ENCODE results near the gene PRPF6.
A peak's percentile ranks its signal among the peaks of the same experiment; 100 is the strongest.

Gene PRPF6

DNA sequence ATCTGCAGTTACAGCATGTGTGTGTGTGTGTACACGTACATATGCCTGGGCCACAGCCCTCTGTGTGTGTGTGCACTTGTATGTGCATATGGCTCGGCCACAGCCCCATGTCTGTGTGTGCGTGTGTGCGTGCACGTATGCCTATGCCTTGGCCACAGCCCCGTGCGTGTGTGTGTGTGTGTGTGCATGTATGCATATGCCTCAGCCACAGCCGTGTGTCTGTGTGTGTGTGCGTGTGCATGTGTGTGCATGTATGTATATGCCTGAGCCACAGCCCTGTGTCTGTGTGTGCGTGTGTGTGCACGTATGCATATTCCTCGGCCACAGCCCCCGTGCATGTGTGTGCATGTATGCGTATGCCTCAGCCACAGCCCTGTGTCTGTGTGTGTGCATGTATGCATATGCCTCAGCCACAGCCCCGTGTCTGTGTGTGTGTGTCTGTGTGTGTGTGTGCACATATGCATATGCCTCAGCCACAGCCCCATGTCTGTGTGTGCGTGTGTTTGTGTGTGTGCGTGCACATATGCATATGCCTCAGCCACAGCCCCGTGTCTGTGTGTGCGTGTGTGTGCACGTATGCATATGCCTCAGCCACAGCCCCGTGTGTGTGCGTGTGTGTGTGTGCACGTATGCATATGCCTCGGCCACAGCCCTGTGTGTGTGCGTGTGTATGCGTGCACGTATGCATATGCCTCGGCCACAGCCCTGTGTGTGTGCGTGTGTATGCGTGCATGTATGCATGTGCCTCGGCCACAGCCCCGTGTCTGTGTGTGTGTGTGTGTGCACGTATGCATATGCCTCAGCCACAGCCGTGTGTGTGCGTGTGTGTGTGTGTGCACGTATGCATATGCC is 40.4 kb downstream of the PRPF6 start:
- DNase-seq: no peak

DNA sequence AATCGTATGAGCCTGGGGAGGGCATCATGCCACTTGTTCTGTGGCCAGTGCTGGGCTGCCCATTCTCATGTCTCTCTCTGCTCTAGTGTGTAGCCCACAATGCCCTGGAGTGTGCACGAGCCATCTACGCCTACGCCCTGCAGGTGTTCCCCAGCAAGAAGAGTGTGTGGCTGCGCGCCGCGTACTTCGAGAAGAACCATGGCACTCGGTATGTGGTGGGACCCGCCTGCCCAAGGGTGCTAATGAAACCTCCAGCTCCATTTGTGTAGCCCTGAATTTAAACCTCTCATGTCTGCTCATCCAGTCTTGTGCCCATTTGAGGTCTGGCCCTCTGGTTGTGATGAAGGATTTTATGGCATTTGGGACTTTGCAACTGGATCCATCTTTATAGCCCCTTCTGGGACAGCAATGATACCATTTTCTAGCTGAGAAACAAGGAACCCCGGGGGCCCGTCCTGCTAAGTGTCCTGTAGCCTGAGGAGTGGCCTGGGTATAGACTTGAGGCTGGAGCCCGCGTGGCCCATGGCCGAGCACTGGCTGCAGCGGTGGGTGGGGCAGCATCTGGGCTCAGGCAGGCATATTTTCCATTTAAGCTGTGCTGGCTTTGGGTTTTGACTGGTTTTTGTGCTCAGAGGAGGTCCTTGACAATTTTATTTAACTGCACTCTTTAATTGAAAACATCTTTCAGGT is 41.9 kb downstream of the PRPF6 start:
- no peak for DNase-seq

DNA sequence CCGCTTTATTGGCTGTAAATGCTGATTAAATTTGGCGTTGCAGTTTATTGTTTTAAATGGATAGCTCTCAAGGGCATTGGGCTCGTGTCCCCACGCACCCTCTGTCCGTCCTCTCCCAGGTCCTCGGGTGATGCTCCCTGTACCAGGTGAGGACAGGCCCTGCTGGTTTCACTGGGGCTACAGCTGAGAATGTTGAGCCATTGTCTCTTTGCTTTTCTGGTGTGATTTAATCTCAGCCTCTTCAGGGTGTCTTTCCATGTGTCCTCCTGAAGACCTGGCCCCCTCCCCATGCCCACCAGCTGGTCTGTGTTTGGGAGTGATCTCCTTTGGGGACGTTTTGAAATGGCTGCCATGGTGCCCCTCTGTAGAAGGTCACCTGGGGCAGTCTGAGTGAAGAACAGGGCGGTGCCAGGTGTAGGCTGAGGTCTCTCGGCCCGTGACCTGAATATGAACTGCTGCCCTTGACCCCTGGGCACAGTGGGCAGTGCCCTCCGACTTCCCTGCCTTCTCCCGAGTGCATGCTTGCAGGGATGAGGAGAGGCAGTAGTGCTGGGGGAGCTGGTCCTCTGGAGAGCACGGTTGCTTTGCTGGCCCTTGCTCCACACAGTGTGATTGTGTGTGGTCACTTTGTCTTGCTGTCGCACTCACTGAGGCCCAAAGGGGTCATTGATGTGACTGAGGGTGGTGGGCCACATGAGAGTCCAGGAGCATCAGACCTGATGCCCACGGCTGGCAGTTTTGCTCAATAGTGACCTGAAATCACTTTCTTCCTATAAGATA is 42.6 kb downstream of the PRPF6 start:
- DNase-seq: no peak

DNA sequence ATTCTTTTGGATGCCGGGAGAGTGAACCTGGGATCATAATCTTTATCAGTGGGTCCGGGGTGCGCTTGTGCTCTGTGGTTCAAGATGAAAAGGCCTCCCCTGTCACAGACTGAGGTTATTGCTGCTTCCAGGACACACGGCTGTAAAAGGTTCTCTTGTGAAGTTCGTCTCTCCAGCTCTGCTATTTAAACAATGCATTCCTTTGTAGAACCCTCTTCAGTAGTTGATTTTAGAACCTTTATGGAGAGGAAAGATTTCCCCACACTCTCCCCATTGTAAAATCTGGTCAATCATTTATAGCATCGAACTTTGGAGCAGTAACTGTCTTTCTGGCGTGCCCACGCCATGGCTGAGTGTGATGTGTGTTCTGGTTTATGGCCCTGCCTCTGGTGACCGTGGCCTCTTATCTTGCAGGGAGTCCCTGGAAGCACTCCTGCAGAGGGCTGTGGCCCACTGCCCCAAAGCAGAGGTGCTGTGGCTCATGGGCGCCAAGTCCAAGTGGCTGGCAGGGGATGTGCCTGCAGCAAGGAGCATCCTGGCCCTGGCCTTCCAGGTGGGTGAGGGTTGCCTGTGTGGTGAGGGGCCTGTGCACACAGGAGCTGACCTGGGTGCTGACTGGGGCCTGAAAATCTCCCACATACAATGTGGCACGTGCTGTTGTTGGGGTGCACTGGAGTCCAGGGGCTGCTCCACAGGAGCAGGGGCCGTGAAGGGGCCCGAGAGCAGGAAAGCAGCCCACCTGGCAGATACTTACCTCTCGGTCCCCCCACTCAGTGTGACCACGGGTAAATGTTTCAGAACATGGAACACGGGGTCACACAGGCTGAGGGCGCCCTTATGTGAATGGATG is 43.4 kb downstream of the PRPF6 start:
- no peak for DNase-seq

DNA sequence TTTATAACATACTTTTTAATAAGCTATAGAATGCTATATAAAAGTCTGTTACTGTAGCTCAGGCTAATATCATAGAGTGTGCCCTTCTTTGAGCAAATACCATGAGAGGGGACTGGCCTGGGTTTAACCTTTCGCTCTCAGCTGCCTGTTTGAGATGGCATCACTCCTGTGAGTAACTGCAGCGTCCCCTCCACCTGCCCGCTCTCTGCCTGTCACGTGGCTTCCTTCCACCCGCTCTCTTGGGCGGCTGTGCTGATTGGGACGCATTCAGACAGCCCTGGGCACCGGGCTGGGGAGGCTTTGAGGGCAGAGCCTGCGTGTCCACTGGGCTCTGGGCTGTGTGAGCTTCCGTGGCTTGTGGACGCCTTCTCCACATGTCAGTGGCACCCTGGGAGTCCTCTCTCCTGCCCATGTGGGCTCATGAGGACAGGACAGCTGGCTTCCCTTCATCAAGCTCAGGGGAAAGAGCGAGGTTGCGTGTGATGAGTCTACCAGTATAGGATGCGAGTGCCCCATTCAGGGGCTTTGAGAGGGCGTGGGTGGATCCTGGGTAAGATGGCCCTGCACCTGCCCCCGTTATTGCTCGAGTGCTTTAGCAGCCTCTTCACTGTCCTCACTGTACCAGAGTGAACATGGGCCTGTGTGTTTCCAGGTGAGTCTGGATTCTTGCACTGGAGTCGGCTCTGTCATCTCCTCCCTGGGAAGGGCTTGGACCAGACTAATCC is 44.3 kb downstream of the PRPF6 start:
- no peak for DNase-seq

DNA sequence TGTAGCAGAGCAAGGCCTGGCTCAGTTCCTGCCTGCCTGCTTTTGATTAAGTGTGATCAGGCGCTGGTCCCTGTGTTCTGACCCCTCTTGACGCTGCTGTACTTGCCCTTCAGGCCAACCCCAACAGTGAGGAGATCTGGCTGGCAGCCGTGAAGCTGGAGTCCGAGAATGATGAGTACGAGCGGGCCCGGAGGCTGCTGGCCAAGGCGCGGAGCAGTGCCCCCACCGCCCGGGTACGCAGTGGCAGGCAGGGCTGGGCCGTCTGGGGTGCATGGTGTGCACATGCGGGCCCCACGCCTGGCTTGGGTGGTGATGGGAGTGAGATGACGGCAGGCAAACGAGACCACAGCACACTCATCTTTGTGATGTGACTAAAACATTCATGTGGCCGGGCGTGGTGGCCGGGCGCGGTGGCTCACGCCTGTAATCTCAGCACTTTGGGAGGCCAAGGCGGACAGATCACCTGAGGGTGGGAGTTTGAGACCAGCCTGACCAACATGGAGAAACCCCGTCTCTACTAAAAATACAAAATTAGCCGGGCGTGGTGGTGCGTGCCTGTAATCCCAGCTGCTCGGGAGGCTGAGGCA is 45.0 kb downstream of the PRPF6 start:
- DNase-seq: no peak

DNA sequence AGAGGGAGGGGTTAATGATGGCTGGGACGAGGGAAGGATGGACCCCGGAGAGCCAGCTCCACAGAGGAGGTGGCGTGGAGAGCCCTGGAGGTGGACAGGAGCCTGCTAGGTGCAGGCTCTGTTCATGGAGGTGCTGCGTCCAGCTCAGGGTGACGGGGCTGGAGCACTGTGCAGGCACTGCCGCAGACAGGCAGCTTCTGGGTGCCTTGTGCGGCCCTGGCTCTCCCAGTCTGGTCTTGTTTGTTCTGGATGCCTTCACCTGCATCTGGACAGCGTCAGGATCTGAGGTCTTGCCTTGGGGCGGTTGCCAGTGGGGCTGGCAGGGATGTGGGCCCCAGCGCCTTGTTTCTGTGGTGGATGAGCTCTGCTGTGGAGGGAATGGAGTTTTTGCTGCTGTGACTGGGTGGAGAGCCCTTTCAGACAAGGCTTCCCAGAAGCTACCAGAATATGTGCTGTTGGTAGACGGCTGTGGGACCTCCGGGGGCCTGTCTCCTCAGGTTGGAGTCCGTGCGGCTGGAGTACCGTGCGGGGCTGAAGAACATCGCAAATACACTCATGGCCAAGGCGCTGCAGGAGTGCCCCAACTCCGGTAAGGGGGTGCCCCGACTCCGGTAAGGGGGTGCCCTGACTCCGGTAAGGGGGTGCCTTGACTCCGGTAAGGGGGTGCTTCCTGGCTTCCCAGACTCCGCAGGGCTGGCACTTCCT is 47.2 kb downstream of the PRPF6 start:
- DNase-seq: no peak

DNA sequence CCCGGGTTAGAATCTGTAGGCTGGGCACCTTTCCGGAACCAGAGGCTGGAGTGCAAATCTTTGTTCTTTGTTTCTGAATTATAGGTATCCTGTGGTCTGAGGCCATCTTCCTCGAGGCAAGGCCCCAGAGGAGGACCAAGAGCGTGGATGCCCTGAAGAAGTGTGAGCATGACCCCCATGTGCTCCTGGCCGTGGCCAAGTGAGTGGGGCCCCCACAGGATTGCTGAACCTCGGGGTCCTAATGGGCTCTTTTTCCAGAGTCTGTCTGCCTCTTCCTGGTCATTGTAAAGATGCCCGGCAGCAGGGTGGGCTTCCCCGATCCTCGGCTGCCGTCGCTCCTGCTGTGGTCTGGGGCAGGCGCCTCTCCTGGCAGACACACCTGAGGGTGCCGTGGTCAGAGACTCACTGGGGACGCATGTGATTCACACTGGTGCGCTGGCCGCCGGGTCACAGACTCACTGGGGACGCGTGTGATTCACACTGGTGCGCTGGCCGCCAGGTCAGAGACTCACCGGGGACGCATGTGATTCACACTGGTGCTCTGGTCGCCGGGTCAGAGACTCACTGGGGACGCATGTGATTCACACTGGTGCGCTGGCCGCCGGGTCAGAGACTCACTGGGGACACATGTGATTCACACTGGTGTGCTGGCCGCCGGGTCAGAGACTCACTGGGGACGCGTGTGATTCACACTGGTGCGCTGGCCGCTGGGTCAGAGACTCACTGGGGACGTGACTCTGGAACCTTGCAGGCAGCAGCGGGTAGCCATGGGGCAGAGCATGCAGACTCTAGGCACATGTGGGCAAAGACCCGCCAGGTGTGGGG is 48.6 kb downstream of the PRPF6 start:
- no peak for DNase-seq

DNA sequence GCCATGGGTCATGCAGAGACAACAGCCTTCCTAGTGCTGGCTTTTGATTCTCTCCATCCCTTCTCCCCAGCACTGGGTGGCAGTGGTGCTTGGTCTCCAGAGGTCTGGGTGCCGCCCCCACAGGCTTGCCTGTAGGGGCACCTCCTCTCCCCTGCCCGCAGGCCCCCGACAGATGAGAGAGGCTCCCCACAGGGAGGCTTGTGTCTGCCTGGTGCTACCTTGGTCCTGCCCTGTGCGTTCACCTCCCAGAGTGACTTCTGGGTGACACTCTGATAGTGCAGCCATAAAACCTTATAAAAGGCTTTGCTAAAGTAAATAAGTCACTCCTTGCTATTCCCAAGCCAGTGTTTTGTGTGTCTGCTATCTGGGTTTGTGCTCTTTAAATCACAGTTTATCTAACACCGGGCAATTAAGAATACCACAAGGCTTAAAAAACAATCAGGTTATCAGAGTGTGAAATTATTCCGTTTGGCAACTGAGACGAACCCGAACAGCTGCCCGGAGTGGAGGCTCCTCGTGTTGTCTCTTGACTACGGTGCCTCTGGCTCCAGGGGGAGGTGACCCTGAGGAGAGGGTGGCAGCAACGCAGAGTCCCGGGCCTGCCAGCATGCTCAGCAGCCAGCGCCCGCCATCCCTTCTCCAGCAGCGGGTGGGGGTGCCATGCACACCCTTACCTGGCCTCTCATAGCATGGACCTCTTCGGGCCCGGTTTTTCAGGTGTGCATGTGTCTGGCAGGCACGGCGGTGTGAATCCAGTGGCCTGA is 49.6 kb downstream of the PRPF6 start:
- no peak for DNase-seq

DNA sequence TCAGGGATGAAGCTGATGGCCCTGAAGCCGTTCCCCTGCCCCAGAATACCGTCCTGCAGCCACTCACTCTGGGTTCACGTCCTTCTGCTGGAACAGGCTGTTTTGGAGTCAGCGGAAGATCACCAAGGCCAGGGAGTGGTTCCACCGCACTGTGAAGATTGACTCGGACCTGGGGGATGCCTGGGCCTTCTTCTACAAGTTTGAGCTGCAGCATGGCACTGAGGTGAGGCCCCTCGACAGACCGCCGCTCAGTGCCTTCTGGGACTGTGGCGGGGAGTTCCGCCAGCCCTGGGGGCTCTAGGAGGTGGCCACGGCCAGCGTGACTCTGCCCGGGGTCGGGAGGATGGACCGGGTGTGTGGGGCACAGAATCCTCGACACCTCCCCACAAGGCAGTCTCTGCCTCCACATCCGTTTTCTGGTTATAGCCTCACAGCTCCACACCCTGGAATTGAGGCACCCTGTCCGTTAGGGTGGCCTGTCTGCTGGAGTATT is 50.9 kb downstream of the PRPF6 start:
- no peak for DNase-seq

DNA sequence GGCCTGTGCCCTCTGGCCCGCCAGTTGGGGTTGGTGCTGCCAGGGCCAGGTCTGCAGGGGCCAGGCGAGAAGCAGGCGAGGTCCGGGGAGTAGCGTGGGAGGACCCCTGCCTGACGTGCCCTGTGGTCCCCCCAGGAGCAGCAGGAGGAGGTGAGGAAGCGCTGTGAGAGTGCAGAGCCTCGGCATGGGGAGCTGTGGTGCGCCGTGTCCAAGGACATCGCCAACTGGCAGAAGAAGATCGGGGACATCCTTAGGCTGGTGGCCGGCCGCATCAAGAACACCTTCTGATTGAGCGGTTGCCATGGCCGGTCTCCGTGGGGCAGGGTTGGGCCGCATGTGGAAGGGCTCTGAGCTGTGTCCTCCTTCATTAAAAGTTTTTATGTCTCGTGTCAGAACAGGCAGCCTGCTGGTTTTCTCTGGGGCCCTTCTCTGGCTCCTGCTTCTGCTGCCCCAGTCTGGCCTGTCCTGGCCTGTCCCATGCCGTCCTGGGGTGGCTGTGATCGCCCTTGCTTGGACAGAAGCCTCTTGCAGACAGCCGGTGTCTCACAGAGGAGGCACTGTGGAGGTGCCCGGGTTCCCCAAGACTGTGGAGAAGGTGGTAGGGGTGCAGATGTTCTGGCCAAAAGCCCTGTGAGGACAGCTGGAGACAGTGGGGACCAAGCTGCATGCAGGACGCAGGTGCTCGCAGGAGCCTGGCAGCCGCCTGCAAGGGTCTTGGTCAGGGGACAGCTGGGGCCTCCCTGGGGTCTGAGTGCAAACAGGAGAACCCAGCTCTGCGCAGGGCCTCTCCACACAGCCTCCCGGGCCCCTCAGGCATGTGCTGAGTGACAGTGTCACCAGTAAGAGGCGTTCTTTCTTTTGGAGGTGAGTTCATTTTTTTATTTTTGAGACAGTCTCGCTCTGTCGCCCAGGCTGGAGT is 52.0 kb downstream of the PRPF6 start:
- DNase-seq: no peak

DNA sequence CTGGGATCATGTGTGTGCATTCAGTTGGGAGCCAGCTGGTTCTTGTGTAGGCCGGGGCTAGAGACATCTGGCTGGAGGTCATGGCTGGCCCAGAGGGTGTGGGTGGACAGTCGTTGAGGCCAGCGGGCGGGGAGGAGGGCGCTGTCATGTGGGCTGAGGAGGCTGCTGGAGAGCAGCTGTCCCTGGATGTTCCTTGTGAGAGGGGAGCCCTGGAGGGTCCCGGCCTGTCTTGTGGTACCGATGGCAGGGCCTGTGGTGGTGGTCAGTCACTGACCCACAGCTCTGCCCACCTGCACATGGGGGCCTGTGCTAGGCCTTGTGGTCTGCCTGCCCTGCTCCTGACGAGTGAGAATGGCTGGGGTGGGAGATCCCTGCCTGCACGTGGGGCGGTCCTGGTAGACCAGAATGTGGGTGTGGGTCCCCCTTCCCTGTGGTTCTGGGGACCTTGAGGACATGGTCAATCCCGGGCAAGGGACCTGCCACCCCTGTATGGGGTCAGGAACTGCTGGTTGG is 53.1 kb downstream of the PRPF6 start:
- DNase-seq: no peak

DNA sequence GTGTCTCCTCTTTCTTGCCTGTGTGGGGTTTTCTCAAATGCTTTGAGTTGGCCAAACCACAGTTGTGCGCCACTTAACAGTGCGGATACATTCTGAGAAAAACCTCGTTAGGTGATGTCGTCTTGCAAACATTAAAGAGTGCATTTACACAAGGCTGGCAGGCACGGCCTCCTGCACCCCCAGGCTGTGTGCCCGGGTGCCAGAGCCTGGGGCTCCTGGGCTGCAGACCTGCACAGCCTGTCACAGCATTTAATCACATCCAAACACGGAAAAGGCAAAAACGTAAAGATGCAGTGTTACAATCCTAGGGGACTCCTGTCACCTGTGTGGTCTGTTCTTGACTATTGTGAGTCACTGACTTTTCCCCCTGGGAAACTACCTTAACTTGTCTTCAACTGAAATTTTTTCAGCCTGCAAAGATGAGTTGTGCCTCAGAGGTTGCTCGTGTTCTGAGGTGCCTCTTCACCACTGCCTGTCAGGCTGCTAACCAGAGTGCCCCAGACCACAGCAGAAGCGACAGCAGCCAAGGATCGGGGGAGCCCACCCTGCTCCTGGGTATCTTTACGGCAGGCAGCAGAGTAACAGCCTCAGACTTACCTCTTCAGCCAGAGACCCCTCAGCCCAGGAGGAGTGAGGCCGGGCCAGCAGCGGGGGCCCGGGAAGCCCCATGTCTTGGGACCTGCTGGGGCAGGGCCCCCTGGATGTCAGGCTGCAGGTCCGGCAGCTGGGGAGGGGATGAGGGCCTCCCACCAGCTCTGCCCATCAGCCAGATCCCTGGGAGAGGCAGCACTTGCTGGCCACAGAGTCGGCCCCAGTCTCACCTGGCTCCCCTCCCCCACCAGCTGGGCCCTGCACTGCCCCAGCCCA is 54.4 kb downstream of the PRPF6 start:
- peak; percentile 30 for DNase-seq

DNA sequence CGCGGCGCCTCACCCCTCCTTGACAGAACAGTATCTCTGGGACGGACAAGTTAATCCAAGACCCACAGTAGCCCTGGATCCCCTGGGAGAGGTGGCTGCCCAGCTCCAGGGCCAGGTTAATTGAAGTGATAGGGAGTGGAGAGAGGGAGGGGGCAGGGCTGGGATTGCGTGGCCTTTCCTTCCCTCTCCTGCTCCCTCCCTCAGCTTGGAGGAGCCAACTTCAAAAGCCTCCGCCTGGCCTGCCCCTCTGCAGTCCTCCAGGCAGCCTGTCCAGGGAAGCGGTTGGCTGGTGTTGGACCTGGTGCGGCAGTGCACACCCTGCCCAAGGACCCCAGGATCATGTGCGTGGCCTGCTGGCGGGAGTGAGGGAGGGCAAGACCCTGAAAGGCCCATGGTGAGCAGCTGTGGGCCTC is 55.0 kb downstream of the PRPF6 start, which contains the start of gene C20orf204:
Gene C20orf204, plus strand, starts transcription at position 250 of the 413 bp plus-strand sequence. Its CDS starts 142 bp downstream, at position 392.
- no peak for DNase-seq

DNA sequence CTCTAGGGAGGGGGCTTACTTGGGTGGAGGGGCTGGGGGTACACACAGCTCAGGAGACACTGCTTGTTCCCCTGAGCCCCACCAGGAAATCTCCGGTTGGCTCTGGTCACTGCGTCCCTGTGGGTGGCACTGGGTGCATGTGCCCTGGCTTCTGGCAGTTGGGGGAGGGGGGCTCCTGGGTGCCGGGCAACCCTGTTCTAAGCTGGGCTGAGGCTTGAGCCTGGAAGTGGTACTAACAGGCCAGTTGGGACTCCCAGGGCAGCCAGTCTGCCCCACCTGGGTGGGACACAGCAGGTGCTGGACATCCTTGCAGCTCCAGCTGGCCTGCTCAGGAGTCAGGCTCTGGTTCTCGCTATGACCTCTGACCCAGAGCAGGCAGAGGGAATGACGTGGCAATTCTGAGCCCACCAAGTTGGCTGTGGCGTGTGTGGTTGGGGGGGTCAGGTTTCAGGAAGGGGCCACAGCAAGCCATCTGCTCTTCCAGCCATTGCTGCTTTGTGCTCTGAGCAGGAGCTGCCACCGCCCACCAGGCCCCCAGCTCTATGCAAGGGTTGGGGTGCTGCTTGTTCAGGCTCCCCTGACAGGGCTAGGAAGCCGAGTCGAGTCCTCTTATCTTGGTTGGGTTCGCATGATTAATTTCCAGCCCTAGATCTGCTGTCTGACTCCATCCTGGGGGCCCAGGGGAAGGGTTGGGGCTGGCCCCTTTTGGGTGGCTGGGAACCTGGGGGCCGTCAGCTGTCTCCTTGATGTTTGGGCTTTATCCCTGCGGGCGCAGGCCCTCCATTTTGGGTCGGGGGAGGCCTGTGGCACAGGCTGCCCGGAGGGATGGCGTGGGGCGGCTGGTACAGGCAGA is 55.6 kb downstream of the PRPF6 start:
- DNase-seq: no peak

DNA sequence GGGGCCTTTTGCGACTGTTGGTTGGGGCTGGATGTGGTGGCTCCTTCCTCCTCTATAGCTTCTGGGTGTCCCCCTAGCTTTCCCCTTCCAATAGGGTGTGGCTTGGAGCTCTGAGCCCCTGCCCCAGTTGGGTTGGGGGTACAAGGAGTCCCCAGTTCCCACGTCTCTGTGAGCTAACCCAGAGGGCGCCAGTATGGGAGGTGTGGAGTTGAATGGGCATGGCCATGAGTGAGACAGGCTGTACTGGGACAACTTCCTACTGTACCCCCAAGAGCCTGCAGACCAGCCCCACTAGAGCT is 56.2 kb downstream of the PRPF6 start:
- DNase-seq: no peak
